ENCODE data around the gene RALGAPA1. TPM values are rescaled to one million over a fixed set of nuclear protein-coding genes. Genes with fewer than 3 reads are reported as not detected.

RALGAPA1 gene
- total and polyA plus RNA-seq, 2 of the 13 experiments (the other 11 are each of a cell fraction or from before 2014, with no cell fraction given) = 65.0 to 89.2 TPM

- TF ChIP-seq ZNF510 (CRISPR knock-in tag; IDR thresholded peaks at IDR 0.05; ENCODE audit: low read depth) (no peak), ZNF761 (CRISPR knock-in tag; conservative IDR thresholded peaks at IDR 0.05) (no peak), IKZF4 (CRISPR knock-in tag; IDR thresholded peaks at IDR 0.05; ENCODE audit: borderline replicate concordance, low read depth, not compliant biosample characterization) (no peak), CERS6 (CRISPR knock-in tag; IDR thresholded peaks at IDR 0.05) (no peak), ZNF749 (CRISPR knock-in tag; IDR thresholded peaks at IDR 0.05; ENCODE audit: borderline replicate concordance) (no peak), SRY (CRISPR knock-in tag; IDR thresholded peaks at IDR 0.05) (no peak), ZNF326 (CRISPR knock-in tag; IDR thresholded peaks at IDR 0.05; ENCODE audit: borderline replicate concordance) (no peak), ZNF879 (CRISPR knock-in tag; IDR thresholded peaks at IDR 0.05) (no peak), UBTF (CRISPR knock-in tag; IDR thresholded peaks at IDR 0.05) (no peak), ELF1 (CRISPR knock-in tag; IDR thresholded peaks at IDR 0.05) (no peak), ZSCAN20 (CRISPR knock-in tag; IDR thresholded peaks at IDR 0.05; ENCODE audit: borderline replicate concordance) (no peak)
- TF ChIP-seq, protein P1, sequence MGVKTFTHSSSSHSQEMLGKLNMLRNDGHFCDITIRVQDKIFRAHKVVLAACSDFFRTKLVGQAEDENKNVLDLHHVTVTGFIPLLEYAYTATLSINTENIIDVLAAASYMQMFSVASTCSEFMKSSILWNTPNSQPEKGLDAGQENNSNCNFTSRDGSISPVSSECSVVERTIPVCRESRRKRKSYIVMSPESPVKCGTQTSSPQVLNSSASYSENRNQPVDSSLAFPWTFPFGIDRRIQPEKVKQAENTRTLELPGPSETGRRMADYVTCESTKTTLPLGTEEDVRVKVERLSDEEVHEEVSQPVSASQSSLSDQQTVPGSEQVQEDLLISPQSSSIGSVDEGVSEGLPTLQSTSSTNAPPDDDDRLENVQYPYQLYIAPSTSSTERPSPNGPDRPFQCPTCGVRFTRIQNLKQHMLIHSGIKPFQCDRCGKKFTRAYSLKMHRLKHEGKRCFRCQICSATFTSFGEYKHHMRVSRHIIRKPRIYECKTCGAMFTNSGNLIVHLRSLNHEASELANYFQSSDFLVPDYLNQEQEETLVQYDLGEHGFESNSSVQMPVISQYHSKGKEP (CRISPR knock-in tag; IDR thresholded peaks at IDR 0.05) = no peak
Measured at GRCh38 chr14:35742032-35742371, 67.1 kb downstream of the RALGAPA1 start (continued).
